Fibroblast of lung (primary cell): ENCODE data around the gene CALM3.

ENCODE experiments used
- CTCF ChIP-seq, 2 donors: IDR thresholded peaks in 1 of 2; conservative IDR thresholded peaks in 1 of 2; 1 replicate in 1 of 2; 2 replicates in 1 of 2; pipeline ENCODE4 v1.5.1; 2011 to 2012; ENCODE audit warnings: low read length in 2 of 2, control low read depth in 1 of 2, inconsistent platforms in 1 of 2, low read depth in 1 of 2, mild to moderate bottlenecking in 1 of 2
- EZH2 ChIP-seq: IDR thresholded peaks from 2 replicates; pipeline ENCODE4 v1.5.1; 2012; ENCODE audit warnings: low read length, control low read depth, mild to moderate bottlenecking; ENCODE audit errors: missing control alignments

- TF ChIP-seq EZH2 (no peak), CTCF (conservative IDR thresholded peaks at IDR 0.05 in 1 of 2, IDR thresholded peaks at IDR 0.05 in 1 of 2; ENCODE audit: low read depth in 1 of 2, low read length in 2 of 2) (no peak)
Measured at GRCh38 chr19:46620267-46620666, 19.1 kb downstream of the CALM3 start.
